COLO668 (cell line): ENCODE data around the gene ANTXRL.
"Not testable (repeated sequence)": the region's sequence is repeated elsewhere in the genome, so short reads cannot be mapped to it uniquely, and the experiment has no call there.

ENCODE experiments used
- DNase-seq: peaks from one replicate; lab custom pipeline; 2025; ENCODE audit not compliant: unreplicated experiment; lab: John Stamatoyannopoulos, UW

The ANTXRL gene

DNA sequence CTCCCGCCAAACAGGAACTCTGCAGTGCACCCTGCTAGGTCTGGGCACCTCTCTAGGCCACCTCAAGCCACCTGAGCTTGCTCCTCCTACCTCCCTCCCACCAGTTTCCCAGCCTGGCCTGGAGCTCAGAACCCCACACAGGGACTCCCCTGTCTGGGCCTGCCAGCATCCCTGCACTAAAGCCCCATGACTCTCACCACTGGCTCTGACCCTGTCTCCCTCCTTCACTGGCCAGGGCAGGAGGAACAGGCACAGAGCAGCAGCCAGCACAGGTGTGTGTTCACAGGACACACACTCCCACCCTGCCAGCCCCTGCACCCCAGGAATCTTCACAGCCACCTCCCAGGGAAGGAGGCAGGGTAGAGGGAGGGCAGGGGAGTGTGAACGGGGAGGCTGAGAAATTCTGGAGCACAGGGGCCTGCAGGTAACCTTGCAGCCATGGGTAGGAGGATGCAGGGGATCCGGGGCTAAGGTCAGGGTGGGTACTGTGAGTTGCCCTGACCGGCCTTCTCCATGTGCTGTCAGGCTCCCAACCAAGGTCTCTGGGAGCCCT, 13.9 kb upstream of the ANTXRL start:
- no peak for DNase-seq

- DNase-seq: no peak
Measured at GRCh38 chr10:46273506-46274477, 13.0 kb upstream of the ANTXRL start.

DNA sequence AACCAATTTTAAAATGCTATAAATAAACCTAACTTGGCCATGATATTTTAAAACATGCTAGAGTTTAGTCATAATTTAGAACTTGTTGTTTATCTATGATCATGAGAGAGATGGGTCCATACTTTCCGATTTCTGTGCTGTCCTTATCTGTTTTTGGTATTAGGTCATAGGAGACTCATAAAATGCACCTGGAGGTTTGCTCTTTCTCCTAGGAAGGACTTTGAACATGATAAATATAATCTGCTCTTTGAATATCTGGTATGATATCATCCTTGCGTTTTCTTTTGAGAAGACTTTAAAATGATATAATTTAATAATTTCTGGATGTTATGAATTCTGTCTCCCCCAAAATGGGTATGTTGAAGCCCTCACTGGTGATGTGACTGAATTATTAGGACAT, 9.0 kb upstream of the ANTXRL start:
- DNase-seq: no peak

DNA sequence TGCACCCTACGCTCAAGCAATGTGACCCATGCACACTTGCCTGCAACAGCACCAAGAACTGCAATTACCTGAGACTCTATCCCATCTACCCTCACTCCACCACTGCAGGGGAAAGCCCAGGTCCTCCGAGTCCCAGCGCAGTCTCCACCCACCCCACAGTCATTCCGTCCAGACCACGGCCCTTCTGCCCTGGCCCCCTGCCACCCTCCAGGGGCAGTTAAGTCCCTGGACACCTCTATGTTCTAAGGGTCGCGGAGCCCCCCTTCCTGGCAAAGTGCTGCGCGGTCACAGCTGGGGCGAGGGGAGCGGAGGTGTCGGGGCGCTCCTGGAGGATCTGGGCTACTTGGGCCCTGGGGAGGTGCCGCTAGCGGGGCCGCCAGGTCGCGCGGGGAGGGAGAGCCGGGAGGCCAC, 4.4 kb upstream of the ANTXRL start:
- DNase-seq: not testable (repeated sequence)

- no peak for DNase-seq
Measured at GRCh38 chr10:46282842-46283574, 3.8 kb upstream of the ANTXRL start.

DNA sequence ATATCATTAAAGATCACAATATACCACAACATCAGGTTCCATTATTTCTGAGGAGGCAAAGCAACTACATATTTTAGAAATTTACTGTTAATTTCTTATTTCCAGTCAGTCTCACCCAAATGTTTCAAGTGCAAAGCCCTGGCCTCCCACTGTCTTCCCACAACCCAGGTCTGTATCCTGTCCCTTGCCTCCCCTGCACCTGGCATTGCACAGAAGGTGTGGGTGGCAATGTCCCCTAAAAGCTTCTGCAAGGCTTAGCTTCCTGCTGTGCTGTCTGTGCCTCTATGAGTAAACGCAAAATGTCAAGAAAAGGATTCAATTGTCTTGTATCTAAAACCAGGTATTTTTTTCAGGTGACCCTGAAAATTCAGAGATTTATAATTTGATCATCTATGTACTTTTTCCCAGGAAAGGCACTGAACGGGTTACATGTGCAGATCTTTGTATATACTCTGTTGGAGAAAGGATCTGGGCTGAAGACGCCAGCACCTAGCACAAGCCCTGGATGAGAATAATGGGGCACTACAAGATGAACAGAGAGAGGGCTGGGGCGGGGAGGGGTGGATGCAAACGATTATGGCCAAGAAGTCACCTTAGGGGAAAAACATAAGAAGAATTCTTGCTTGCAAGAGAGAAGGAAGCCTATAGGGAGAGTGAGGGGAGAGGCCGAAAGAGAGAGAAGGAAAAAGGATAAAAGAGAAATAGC, 3.1 kb upstream of the ANTXRL start:
- DNase-seq: no peak

GRCh38 chr10:46284286-46285229, 2.2 kb upstream of the ANTXRL start:
- DNase-seq: peak; percentile 56

DNA sequence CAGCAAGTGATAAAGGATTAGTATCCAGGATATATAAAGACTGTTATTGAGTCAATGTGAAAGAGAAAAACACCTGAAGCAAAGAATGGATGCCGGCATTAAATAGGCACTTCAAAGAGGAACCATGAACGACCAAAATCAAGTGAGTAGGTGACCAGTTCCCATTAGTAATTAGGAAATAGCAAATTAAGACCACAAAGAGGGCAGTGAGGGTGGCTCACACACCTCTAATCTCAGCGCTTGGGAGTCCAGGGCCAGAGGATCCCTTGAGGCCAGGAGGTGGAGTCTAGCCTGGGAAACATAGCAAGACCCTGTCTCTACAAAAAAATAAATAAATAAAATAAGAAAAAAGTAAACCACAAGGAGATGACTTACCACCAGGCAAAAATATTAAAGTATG, 1.5 kb upstream of the ANTXRL start:
- DNase-seq: no peak

- DNase-seq: no peak
Measured at GRCh38 chr10:46285966-46286620, 704 bp upstream of the ANTXRL start.

DNA sequence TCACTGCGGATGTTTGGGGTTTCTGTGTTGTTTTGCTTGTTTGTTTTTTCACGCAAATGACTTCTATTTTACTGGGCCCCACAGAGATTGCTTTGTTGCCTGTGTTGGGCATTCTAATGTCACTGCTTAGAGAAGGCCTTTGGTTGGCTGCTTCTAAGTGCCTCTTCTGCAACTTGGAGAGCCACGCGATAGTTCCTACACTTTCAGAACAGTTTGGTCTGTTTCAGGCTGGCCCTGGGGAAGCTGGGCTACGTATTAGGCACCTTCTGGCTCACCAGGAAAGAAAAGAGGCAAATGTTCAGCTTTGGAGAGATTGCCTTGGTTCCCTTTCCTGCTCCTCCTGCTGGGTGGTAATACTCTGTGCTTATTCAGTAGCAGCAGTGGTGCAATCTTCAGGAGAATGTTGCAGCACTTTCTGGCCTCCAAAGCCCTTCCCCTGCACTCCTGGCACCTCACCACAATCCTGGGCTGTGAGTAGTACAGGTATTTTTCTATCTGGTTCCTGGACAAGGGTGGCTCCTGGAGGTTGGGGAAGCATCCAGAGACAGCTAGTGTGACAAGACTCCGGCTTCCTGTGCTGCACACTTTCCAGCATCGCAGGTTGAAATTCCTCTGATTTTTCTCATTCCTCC, 1.2 kb downstream of the ANTXRL start:
- DNase-seq: no peak

DNA sequence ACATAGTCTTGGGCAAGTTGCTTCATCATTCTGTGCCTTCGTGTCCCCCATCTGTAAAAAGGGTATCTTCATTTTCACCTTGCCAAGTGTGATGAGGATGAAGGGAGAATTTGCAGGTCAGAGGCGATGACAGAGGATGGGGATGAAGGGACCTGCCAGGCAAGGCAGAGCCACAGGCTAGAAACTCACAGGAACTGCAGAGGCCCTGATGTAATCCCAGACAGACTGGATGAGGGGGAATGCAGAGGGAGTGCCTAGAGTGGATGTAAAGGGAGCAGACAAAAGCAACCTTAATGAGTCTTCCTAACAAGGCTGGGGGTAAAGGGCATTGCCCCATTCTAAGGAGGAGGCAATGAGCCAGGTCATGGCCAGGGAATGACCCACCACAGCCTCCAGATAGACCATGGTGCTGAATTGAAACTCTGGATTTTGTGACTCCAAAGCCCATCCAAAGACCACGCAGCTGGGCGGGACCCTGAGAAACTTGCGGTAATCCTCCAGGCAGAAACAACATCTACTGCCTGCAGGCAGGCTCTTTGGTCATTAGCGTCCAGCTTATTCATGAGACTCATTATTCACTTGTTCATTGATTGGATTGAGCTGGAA, 1.9 kb downstream of the ANTXRL start:
- DNase-seq: no peak

GRCh38 chr10:46289209-46289810, 2.5 kb downstream of the ANTXRL start:
- no peak for DNase-seq

DNA sequence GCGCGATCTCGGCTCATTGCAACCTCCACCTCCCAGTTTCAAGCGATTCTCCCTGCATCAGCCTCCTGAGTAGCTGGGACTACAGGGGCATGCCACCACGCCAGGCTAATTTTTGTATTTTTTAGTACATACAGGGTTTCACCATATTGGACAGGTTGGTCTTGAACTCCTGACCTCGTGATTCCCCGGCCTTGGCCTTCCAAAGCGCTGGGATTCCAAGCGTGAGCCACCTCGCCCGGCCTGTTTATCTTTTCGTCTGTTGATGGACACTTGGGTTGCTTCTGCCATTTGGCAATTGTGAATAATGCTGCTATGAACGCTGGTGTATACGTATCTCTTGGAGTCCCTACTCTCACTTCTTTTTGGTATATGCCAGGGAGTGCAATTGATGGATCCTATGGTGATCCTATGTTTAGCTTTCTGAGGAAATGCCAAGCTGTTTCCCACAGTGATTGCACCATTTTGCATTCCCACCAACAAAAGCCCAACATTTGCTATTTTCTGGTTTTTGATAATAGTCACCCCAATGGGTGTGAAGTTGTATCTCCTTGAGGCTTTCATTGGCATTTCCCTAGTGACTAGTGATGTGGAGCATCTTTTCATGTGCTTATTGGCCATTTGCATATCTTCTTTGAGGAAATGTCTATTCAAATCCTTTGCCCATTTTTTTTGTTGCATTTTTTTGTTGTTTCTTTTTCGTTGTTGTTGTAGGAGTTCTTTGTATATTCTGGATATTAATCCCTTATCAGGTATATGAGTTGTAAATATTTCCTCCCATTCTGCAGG, 3.5 kb downstream of the ANTXRL start:
- DNase-seq: no peak

GRCh38 chr10:46291817-46292572, 5.2 kb downstream of the ANTXRL start:
- DNase-seq: no peak

DNA sequence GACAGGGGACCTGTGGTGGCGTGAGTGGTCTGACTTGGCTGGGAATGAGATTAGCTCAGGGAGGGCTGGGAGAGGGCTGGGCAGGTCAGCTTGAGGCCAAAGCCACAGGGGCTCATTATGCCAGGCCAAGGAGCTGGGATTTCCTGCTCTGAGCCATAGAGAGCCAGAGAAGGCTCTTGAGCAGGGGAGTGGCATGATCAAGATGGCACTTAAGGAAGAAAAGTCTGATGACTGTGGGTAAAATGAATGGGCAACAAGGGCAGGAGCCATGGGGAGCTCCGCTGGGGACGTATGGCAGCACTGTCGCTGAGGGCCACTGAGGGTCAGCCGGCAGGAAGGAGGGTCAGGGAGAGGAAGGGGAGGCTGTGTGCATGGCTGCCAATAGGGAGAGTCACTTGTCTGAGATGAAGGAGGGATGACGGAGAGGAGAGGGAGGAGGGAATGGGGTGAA, 5.8 kb downstream of the ANTXRL start:
- DNase-seq: no peak

- no peak for DNase-seq
Measured at GRCh38 chr10:46293228-46293627, 6.4 kb downstream of the ANTXRL start.
